ENCODE measurements around the gene FLNC. TPM values are rescaled to one million over a fixed set of nuclear protein-coding genes. Genes with fewer than 3 reads are reported as not detected.

The FLNC gene
- total RNA-seq, 3 donors from 2014 or later (not counting 1 experiment from before 2014, with no cell fraction given), result 0.05 to 0.25 TPM; not detected in 1

DNA sequence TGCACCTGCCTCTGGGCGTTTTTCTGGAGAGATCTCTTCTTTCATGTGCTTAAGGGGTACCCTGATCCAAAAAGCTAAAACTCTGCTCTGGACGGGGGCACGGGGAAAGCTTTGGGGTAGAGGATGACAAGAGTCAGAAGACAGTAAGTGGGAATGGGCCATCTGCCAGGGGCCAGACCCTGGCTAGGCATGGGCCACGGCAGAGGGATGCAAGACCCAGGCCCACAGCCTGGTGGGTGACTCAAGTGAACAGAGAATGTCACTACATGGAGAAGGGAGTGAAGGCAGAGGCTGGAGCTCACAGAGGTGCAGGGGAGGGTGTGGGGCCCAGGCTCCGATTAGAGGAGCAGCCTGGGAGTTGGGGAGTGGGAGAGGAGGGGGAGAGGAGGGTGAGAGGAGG, 15.3 kb downstream of the FLNC start:
- no peaks in the 10 kb centered on the region for H3K27me3 Mint-ChIP-seq (ENCODE audit: low read depth in 2 of 2)
- TF ChIP-seq, protein P1, sequence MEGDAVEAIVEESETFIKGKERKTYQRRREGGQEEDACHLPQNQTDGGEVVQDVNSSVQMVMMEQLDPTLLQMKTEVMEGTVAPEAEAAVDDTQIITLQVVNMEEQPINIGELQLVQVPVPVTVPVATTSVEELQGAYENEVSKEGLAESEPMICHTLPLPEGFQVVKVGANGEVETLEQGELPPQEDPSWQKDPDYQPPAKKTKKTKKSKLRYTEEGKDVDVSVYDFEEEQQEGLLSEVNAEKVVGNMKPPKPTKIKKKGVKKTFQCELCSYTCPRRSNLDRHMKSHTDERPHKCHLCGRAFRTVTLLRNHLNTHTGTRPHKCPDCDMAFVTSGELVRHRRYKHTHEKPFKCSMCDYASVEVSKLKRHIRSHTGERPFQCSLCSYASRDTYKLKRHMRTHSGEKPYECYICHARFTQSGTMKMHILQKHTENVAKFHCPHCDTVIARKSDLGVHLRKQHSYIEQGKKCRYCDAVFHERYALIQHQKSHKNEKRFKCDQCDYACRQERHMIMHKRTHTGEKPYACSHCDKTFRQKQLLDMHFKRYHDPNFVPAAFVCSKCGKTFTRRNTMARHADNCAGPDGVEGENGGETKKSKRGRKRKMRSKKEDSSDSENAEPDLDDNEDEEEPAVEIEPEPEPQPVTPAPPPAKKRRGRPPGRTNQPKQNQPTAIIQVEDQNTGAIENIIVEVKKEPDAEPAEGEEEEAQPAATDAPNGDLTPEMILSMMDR (IDR thresholded peaks at IDR 0.05), result no peak
- WGBS (ENCODE audit: insufficient coverage), result 89% methylated on average over 5 of the region's 5 CpGs
- H3K9me3 Mint-ChIP-seq, result no peaks in the 10 kb centered on the region
- Histone ChIP-seq H3K27ac (ENCODE audit: low read length) (no peak overlapping the region), H3K9me3 (ENCODE audit: control insufficient read depth, insufficient read depth, low read length) (no peaks in the 10 kb centered on the region), H3K36me3 (ENCODE audit: control insufficient read depth, insufficient read depth, low read length) (no peaks in the 10 kb centered on the region), H3K4me1 (ENCODE audit: control insufficient read depth, insufficient read depth, low read length) (peaks cover 3% of the 10 kb centered on the region), H3K27me3 (ENCODE audit: control insufficient read depth, insufficient read depth, low read length) (no peaks in the 10 kb centered on the region), H3K4me3 (ENCODE audit: low read length) (no peak overlapping the region)
- no peak for ATAC-seq
- H3K27ac Mint-ChIP-seq, result no peak overlapping the region
- intact Hi-C loops (cut with micrococcal nuclease), result no loop called here
- no peaks in the 10 kb centered on the region for H3K36me3 Mint-ChIP-seq
- H3K4me1 Mint-ChIP-seq, result no peaks in the 10 kb centered on the region
- no peak overlapping the region for H3K4me3 Mint-ChIP-seq
- no peak for DNase-seq

- Histone ChIP-seq H3K27me3 (ENCODE audit: control insufficient read depth, insufficient read depth, low read length) (no peaks in the 10 kb centered on the region), H3K36me3 (ENCODE audit: control insufficient read depth, insufficient read depth, low read length) (no peaks in the 10 kb centered on the region), H3K9me3 (ENCODE audit: control insufficient read depth, insufficient read depth, low read length) (no peaks in the 10 kb centered on the region), H3K27ac (ENCODE audit: low read length) (no peak overlapping the region), H3K4me3 (ENCODE audit: low read length) (no peak overlapping the region), H3K4me1 (ENCODE audit: control insufficient read depth, insufficient read depth, low read length) (peaks cover 3% of the 10 kb centered on the region)
- WGBS (ENCODE audit: insufficient coverage), result 90% methylated on average over 19 of the region's 19 CpGs
- intact Hi-C loops (cut with micrococcal nuclease), result no loop called here
- DNase-seq, result no peak
- Mint-ChIP-seq H3K4me3 (no peak overlapping the region), H3K36me3 (no peaks in the 10 kb centered on the region), H3K27ac (no peak overlapping the region), H3K4me1 (no peaks in the 10 kb centered on the region), H3K9me3 (no peaks in the 10 kb centered on the region), H3K27me3 (ENCODE audit: low read depth in 2 of 2) (no peaks in the 10 kb centered on the region)
- ATAC-seq, result no peak
- TF ChIP-seq, protein P1 (IDR thresholded peaks at IDR 0.05), result no peak
Measured at GRCh38 chr7:128845987-128846386, 15.8 kb downstream of the FLNC start.

GRCh38 chr7:128846781-128847444, 16.7 kb downstream of the FLNC start:
- intact Hi-C loops (cut with micrococcal nuclease), result no loop called here
- no peak for ATAC-seq
- Histone ChIP-seq H3K36me3 (ENCODE audit: control insufficient read depth, insufficient read depth, low read length) (no peaks in the 10 kb centered on the region), H3K27me3 (ENCODE audit: control insufficient read depth, insufficient read depth, low read length) (no peaks in the 10 kb centered on the region), H3K9me3 (ENCODE audit: control insufficient read depth, insufficient read depth, low read length) (no peaks in the 10 kb centered on the region), H3K4me1 (ENCODE audit: control insufficient read depth, insufficient read depth, low read length) (peaks cover 3% of the 10 kb centered on the region), H3K27ac (ENCODE audit: low read length) (no peak overlapping the region), H3K4me3 (ENCODE audit: low read length) (no peak overlapping the region)
- Mint-ChIP-seq H3K36me3 (no peaks in the 10 kb centered on the region), H3K4me3 (no peak overlapping the region), H3K27ac (no peak overlapping the region), H3K9me3 (no peaks in the 10 kb centered on the region), H3K27me3 (ENCODE audit: low read depth in 2 of 2) (no peaks in the 10 kb centered on the region), H3K4me1 (no peaks in the 10 kb centered on the region)
- DNase-seq, result no peak
- WGBS (ENCODE audit: insufficient coverage), result 90% methylated on average over 14 of the region's 14 CpGs
- TF ChIP-seq, protein P1 (IDR thresholded peaks at IDR 0.05), result no peak

GRCh38 chr7:128847721-128848211, 17.6 kb downstream of the FLNC start:
- Mint-ChIP-seq H3K27ac (no peak overlapping the region), H3K9me3 (no peaks in the 10 kb centered on the region), H3K27me3 (ENCODE audit: low read depth in 2 of 2) (no peaks in the 10 kb centered on the region), H3K4me1 (no peaks in the 10 kb centered on the region), H3K36me3 (no peaks in the 10 kb centered on the region), H3K4me3 (no peak overlapping the region)
- WGBS (ENCODE audit: insufficient coverage), result 92% methylated on average over 17 of the region's 17 CpGs
- DNase-seq, result no peak
- H3K4me3 ChIP-seq (ENCODE audit: low read length), result no peak overlapping the region
- no peak overlapping the region for H3K27ac ChIP-seq (ENCODE audit: low read length)
- H3K36me3 ChIP-seq (ENCODE audit: control insufficient read depth, insufficient read depth, low read length), result no peaks in the 10 kb centered on the region
- intact Hi-C loops (cut with micrococcal nuclease), result no loop called here
- ATAC-seq, result peak in 1 of 3 donors; percentile 19
- H3K9me3 ChIP-seq (ENCODE audit: control insufficient read depth, insufficient read depth, low read length), result no peaks in the 10 kb centered on the region
- TF ChIP-seq, protein P1 (IDR thresholded peaks at IDR 0.05), result no peak
- H3K4me1 ChIP-seq (ENCODE audit: control insufficient read depth, insufficient read depth, low read length), result no peaks in the 10 kb centered on the region
- H3K27me3 ChIP-seq (ENCODE audit: control insufficient read depth, insufficient read depth, low read length), result no peaks in the 10 kb centered on the region

Measured in natural killer cell (primary cell).